Stimulated activated naive CD8-positive, alpha-beta T cell treated with anti-CD3 and anti-CD28 coated beads, Interleukin-15, Interleukin-2, amounts not matched to agents 100 U/mL and 50 U/mL, for 24 hours (primary cell): Measurements from ENCODE around the gene PBLD.
"Not testable (repeated sequence)": the region's sequence is repeated elsewhere in the genome, so short reads cannot be mapped to it uniquely, and the experiment has no call there.

Experiments
- ATAC-seq: fragments of 150-1000 bp; cut with Tn5 transposase; one replicate; pipeline ENCODE4 v1.10.0; 2021
- DNase-seq: peaks from one replicate; pipeline ENCODE4 v3.0.0; 2021

Gene PBLD

GRCh38 chr10:68278906-68279753 lies 53.6 kb downstream of the PBLD start:
- not testable (repeated sequence) for ATAC-seq, DNase-seq

GRCh38 chr10:68277814-68278213 lies 54.9 kb downstream of the PBLD start:
- DNase-seq, ATAC-seq: not testable (repeated sequence)

- DNase-seq (no peak), ATAC-seq (peak; percentile 19)
Observed at GRCh38 chr10:68276224-68276623, 56.5 kb downstream of the PBLD start.

- ATAC-seq (no peak), DNase-seq (no peak)
Observed at GRCh38 chr10:68275600-68276126, 57.1 kb downstream of the PBLD start.

GRCh38 chr10:68272833-68273232 lies 59.9 kb downstream of the PBLD start:
- ATAC-seq = no peak
- DNase-seq = no peak

- ATAC-seq = no peak
Observed at GRCh38 chr10:68271196-68271882, 61.4 kb downstream of the PBLD start.

GRCh38 chr10:68269562-68270290 lies 63.0 kb downstream of the PBLD start:
- ATAC-seq = no peak
- no peak for DNase-seq

More at GRCh38 chr10:68271196-68271882, 61.4 kb downstream of the PBLD start:
- no peak for DNase-seq

- DNase-seq (no peak), ATAC-seq (no peak)
Observed at GRCh38 chr10:68261132-68261856, 71.4 kb downstream of the PBLD start.

- no peak for ATAC-seq
- DNase-seq = no peak
Observed at GRCh38 chr10:68253346-68253745, 79.4 kb downstream of the PBLD start.

GRCh38 chr10:68251625-68252495 lies 80.9 kb downstream of the PBLD start:
- DNase-seq = no peak
- ATAC-seq = no peak

GRCh38 chr10:68251151-68251550 lies 81.6 kb downstream of the PBLD start:
- no peak for ATAC-seq
- DNase-seq = no peak

- no peak for DNase-seq
- no peak for ATAC-seq
Observed at GRCh38 chr10:68249297-68249696, 83.4 kb downstream of the PBLD start.

GRCh38 chr10:68247931-68248330 lies 84.8 kb downstream of the PBLD start:
- ATAC-seq (no peak), DNase-seq (no peak)

GRCh38 chr10:68246397-68246796 lies 86.3 kb downstream of the PBLD start:
- not testable (repeated sequence) for ATAC-seq

GRCh38 chr10:68242051-68242450 lies 90.7 kb downstream of the PBLD start:
- DNase-seq (no peak), ATAC-seq (no peak)

More at GRCh38 chr10:68246397-68246796, 86.3 kb downstream of the PBLD start:
- DNase-seq = not testable (repeated sequence)

GRCh38 chr10:68239596-68240150 lies 93.1 kb downstream of the PBLD start:
- ATAC-seq (no peak), DNase-seq (no peak)

- no peak for DNase-seq
- no peak for ATAC-seq
Observed at GRCh38 chr10:68239069-68239468, 93.7 kb downstream of the PBLD start.

- no peak for DNase-seq
- ATAC-seq = no peak
Observed at GRCh38 chr10:68238371-68238770, 94.4 kb downstream of the PBLD start.

GRCh38 chr10:68237173-68237572 lies 95.6 kb downstream of the PBLD start:
- no peak for DNase-seq
- no peak for ATAC-seq

GRCh38 chr10:68235581-68235980 lies 97.1 kb downstream of the PBLD start:
- DNase-seq = no peak
- ATAC-seq = no peak
